Neutrophil (primary cell): ENCODE results near the gene PIP5K1B.

Experiments used
- H3K27ac ChIP-seq: fragments of 200-600 bp; sonication (generic); 2 replicates; pipeline ENCODE4 v1.5.1; 2016; ENCODE audit warnings: mild to moderate bottlenecking, moderate library complexity
- H3K27me3 ChIP-seq: fragments of 200-600 bp; sonication (generic); 2 replicates; pipeline ENCODE4 v1.6.0; 2016; ENCODE audit warnings: mild to moderate bottlenecking
- H3K36me3 ChIP-seq: fragments of 200-600 bp; sonication (generic); 2 replicates; pipeline ENCODE4 v1.5.1; 2017
- H3K4me1 ChIP-seq, 2 experiments: fragments of 200-600 bp in 1 of 2; sonication (generic) in 1 of 2; 1 replicate in 1 of 2; 2 replicates in 1 of 2; pipeline versions ENCODE4 v1.5.1 to v1.6.1; 2013 to 2016; ENCODE audit warnings: low read depth in 1 of 2, low read length in 1 of 2, mild to moderate bottlenecking in 1 of 2, moderate library complexity in 1 of 2; ENCODE audit not compliant: control insufficient read depth in 1 of 2, insufficient read depth in 1 of 2
- H3K4me3 ChIP-seq, 2 experiments: fragments of 200-600 bp in 1 of 2; sonication (generic) in 1 of 2; 1 replicate in 1 of 2; 2 replicates in 1 of 2; pipeline ENCODE4 v1.5.1; 2013 to 2016; ENCODE audit warnings: low read depth in 1 of 2, low read length in 1 of 2, mild to moderate bottlenecking in 1 of 2, moderate library complexity in 1 of 2
- H3K9me3 ChIP-seq: fragments of 200-600 bp; sonication (generic); 2 replicates; pipeline ENCODE4 v1.5.1; 2016
- CTCF ChIP-seq: fragments of 200-600 bp; sonication (generic); IDR thresholded peaks from 2 replicates; pipeline ENCODE4 v1.5.1; 2016; ENCODE audit warnings: antibody characterized with exemption

The PIP5K1B gene

GRCh38 chr9:68951879-68952659 is 247.0 kb downstream of the PIP5K1B start:
- Histone ChIP-seq H3K36me3 (peaks cover 15% of the 10 kb centered on the region), H3K27me3 (no peaks in the 10 kb centered on the region), H3K4me3 (no peak overlapping the region), H3K9me3 (no peaks in the 10 kb centered on the region), H3K4me1 (peaks cover 10 to 11% of the 10 kb centered on the region in 2 experiments), H3K27ac (peak overlapping the region; percentile 57)
- no peak for TF ChIP-seq CTCF

- H3K4me1 ChIP-seq: peaks cover 10 to 11% of the 10 kb centered on the region in 2 experiments
- no peak overlapping the region for H3K27ac ChIP-seq
- no peaks in the 10 kb centered on the region for H3K9me3 ChIP-seq
- H3K4me3 ChIP-seq: no peak overlapping the region
- TF ChIP-seq CTCF: no peak
- peaks cover 11% of the 10 kb centered on the region for H3K36me3 ChIP-seq
- H3K27me3 ChIP-seq: no peaks in the 10 kb centered on the region
Observed at GRCh38 chr9:68953771-68954170, 248.7 kb downstream of the PIP5K1B start.

GRCh38 chr9:68955330-68955729 is 250.3 kb downstream of the PIP5K1B start:
- Histone ChIP-seq H3K4me3 (no peak overlapping the region), H3K9me3 (no peaks in the 10 kb centered on the region), H3K27ac (no peak overlapping the region), H3K4me1 (peaks cover 10 to 11% of the 10 kb centered on the region in 2 experiments), H3K27me3 (no peaks in the 10 kb centered on the region), H3K36me3 (no peaks in the 10 kb centered on the region)
- TF ChIP-seq CTCF: no peak

GRCh38 chr9:68957479-68957878 is 252.4 kb downstream of the PIP5K1B start:
- H3K27me3 ChIP-seq: no peaks in the 10 kb centered on the region
- H3K36me3 ChIP-seq: no peaks in the 10 kb centered on the region
- H3K4me1 ChIP-seq: peaks cover 3 to 4% of the 10 kb centered on the region in 2 experiments

GRCh38 chr9:68961587-68961986 is 256.5 kb downstream of the PIP5K1B start:
- H3K36me3 ChIP-seq: peaks cover 9% of the 10 kb centered on the region
- no peak for TF ChIP-seq CTCF
- H3K9me3 ChIP-seq: no peaks in the 10 kb centered on the region

More at GRCh38 chr9:68957479-68957878, 252.4 kb downstream of the PIP5K1B start:
- TF ChIP-seq CTCF: no peak
- H3K27ac ChIP-seq: no peak overlapping the region
- H3K4me3 ChIP-seq: no peak overlapping the region
- no peaks in the 10 kb centered on the region for H3K9me3 ChIP-seq

More at GRCh38 chr9:68961587-68961986, 256.5 kb downstream of the PIP5K1B start:
- no peaks in the 10 kb centered on the region for H3K27me3 ChIP-seq
- H3K27ac ChIP-seq: no peak overlapping the region
- no peaks in the 10 kb centered on the region for H3K4me1 ChIP-seq
- no peak overlapping the region for H3K4me3 ChIP-seq
